Left ventricle myocardium inferior (tissue), 1 donor: ENCODE measurements around the gene TMEM179. TPM values are rescaled to one million over a fixed set of nuclear protein-coding genes. Genes with fewer than 3 reads are reported as not detected.

Experiments used
- DNase-seq: peaks from one replicate; pipeline ENCODE4 v3.0.0-alpha.2; 2020
- H3K27ac ChIP-seq: fragments of 200-600 bp; replicated peaks from 2 replicates; pipeline ENCODE4 v1.8.0; 2021
- H3K27me3 ChIP-seq: fragments of 200-600 bp; 2 replicates; pipeline ENCODE4 v1.8.0; 2021; ENCODE audit warnings: low read depth
- H3K36me3 ChIP-seq: fragments of 200-600 bp; 2 replicates; pipeline ENCODE4 v1.8.0; 2021
- H3K4me1 ChIP-seq: fragments of 200-600 bp; 2 replicates; pipeline ENCODE4 v1.8.0; 2021
- H3K4me3 ChIP-seq: fragments of 200-600 bp; 2 replicates; pipeline ENCODE4 v1.8.0; 2021; ENCODE audit warnings: mild to moderate bottlenecking, moderate library complexity
- H3K9me3 ChIP-seq: fragments of 200-600 bp; replicated peaks from 2 replicates; pipeline ENCODE4 v1.8.0; 2021
- intact Hi-C: fragments of 100-400 bp; cut with micrococcal nuclease; formaldehyde crosslinking; loops from one replicate; pipeline ENCODE4 v1.11.0; 2022
- total RNA-seq: library from RNA; stranded (reverse); fragmentation: NEBNext Ultra II Directional; extraction: Animal tissue kit (Norgen Biotek cat#: 25700); gene quantifications from one replicate; pipeline ENCODE4 v1.2.1, GENCODE V29; 2021
- TF ChIP-seq, protein P1 (sequence below): fragments of 200-600 bp; IDR thresholded peaks from 2 replicates; pipeline ENCODE4 v1.8.0; 2021; ENCODE audit warnings: antibody characterized with exemption, mild to moderate bottlenecking, borderline replicate concordance
- donor health status: DM: no; HTN: yes; CAD: no; lungs with severe emphysema.

The TMEM179 gene
- total RNA-seq, 1 donor from 2014 or later = 0.49 TPM

DNA sequence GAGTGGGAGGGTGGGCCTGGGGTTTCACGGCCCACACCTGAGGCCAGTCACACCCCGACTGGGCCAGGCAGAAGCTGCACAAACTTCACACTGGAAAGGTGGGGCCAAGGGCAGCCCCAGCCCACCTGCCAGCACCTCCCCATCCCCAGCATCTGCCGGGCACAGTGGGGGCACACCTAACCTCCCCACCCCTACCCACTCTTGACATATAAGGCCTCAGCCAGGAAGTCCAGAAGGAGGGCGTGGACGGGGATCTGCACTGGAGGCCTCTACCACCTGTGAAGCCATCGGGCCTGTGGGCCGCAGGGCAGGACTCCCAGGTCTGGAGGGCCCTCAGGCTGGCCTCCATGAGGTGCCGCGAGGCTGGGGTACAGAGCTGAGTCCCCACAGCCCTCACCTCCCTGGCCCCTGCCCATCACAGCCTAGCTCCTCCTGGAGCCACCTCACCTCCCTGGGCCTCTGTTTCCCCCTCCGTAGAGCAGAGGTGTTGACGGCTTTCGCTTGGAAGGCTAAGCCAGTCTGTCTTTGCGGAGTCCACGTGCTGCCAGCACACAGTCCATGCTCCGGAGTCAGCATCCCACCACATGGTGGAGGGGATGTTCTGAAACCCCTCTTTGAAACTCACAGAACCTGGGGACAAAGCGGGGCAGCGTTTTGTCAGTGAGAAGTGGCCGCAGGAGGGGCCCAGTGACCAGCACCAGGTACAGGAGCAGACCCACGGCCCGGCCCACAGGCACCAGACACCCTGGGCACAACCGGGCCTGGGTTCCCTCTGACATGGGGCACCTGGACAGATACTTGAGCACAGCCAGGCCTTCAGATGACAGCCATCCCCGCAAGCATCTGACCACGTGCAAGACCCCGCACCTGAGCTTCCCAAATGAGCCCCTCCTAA is 46.7 kb upstream of the TMEM179 start:
- no peaks in the 10 kb centered on the region for H3K9me3 ChIP-seq
- H3K27me3 ChIP-seq = no peaks in the 10 kb centered on the region
- peaks cover 22% of the 10 kb centered on the region for H3K4me1 ChIP-seq
- intact Hi-C loops = no loop called here
- no peaks in the 10 kb centered on the region for H3K36me3 ChIP-seq
- no peak for DNase-seq
- H3K4me3 ChIP-seq = no peak overlapping the region
- H3K27ac ChIP-seq = no peak overlapping the region
- TF ChIP-seq, protein P1, sequence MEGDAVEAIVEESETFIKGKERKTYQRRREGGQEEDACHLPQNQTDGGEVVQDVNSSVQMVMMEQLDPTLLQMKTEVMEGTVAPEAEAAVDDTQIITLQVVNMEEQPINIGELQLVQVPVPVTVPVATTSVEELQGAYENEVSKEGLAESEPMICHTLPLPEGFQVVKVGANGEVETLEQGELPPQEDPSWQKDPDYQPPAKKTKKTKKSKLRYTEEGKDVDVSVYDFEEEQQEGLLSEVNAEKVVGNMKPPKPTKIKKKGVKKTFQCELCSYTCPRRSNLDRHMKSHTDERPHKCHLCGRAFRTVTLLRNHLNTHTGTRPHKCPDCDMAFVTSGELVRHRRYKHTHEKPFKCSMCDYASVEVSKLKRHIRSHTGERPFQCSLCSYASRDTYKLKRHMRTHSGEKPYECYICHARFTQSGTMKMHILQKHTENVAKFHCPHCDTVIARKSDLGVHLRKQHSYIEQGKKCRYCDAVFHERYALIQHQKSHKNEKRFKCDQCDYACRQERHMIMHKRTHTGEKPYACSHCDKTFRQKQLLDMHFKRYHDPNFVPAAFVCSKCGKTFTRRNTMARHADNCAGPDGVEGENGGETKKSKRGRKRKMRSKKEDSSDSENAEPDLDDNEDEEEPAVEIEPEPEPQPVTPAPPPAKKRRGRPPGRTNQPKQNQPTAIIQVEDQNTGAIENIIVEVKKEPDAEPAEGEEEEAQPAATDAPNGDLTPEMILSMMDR = no peak

DNA sequence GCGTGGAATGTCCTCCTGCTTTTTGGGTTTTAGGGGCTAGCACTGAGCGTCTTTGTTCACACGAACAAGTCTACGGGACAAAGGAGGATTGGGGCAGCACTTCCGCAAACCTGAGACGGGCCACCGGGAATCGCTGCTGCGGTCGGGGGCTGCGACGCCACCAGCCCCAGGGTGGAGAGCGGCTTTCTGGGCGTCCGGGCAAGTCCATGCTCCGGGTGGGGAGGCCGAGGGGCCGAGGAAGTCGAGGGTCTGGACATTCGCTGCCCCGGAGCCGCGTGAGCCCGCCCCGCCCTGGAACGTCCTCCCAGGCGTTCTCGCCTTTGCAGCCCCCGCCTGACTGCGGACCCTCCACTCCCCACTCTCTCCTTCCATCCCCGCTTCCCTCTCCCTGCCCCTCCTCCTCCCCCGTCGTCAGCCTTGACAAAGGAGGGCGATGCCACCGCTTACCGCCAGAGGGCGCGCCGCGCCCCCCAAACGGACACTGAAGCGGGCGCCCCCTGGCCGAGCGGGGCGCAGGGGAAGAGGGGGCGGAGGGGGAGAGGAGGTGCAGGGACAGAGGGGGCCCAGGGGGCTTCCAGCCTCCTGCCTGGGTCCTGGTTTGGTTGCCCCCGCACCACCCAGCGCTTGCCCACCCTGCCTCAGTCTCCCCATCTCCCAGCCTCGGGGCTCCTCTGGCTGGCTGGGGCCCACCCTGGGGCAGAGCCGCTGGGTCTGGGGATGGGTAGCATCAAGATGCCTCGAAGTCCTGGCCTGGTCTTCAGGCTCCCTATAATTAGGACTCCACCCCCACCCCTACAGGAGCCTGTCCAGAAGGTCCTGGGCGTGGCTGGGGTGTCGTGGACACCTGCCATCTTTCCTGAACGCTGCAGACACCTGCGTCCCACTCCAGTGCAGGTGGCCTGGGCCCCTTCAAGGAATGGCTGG is 45.7 kb upstream of the TMEM179 start:
- H3K36me3 ChIP-seq = no peaks in the 10 kb centered on the region
- H3K4me1 ChIP-seq = peaks cover 13% of the 10 kb centered on the region
- peaks cover 3% of the 10 kb centered on the region for H3K9me3 ChIP-seq
- DNase-seq = peak; percentile 70
- no peaks in the 10 kb centered on the region for H3K27me3 ChIP-seq
- H3K27ac ChIP-seq = no peak overlapping the region
- intact Hi-C loops = no loop called here
- H3K4me3 ChIP-seq = peak overlapping the region; percentile 66
- TF ChIP-seq, protein P1 = peak; percentile 97

DNA sequence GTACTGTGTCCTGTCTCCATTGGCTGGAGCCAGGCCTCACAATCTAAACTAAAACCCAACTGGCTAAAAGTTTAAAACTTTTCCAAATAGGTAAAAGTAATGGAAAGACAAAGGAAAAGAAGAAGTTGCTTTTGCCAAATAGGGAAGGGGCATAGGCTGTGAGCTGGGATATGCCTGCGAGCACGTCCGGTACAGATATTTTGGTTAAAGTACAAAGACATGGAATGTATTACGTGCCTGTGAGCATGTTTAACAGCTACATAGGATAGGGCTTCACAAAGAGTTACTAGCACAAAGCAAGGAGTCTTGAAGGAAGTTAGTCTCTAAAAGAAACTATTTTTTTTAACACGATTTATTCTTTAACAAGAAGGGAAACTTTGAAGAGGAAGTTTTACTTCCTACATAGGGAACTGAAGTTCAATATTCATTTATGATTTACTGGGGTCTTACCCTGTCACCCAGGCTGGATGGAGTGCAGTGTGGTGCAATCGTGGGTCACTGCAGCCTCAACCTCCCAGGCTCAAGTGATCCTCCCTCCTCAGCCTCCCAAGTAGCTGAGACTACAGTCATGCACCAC is 43.0 kb upstream of the TMEM179 start:
- DNase-seq = no peak
- H3K36me3 ChIP-seq = no peaks in the 10 kb centered on the region
- peaks cover 14% of the 10 kb centered on the region for H3K4me1 ChIP-seq
- intact Hi-C loops = no loop called here
- H3K27me3 ChIP-seq = no peaks in the 10 kb centered on the region
- peaks cover 8% of the 10 kb centered on the region for H3K9me3 ChIP-seq
- H3K4me3 ChIP-seq = no peak overlapping the region
- TF ChIP-seq, protein P1 = no peak
- H3K27ac ChIP-seq = no peak overlapping the region

DNA sequence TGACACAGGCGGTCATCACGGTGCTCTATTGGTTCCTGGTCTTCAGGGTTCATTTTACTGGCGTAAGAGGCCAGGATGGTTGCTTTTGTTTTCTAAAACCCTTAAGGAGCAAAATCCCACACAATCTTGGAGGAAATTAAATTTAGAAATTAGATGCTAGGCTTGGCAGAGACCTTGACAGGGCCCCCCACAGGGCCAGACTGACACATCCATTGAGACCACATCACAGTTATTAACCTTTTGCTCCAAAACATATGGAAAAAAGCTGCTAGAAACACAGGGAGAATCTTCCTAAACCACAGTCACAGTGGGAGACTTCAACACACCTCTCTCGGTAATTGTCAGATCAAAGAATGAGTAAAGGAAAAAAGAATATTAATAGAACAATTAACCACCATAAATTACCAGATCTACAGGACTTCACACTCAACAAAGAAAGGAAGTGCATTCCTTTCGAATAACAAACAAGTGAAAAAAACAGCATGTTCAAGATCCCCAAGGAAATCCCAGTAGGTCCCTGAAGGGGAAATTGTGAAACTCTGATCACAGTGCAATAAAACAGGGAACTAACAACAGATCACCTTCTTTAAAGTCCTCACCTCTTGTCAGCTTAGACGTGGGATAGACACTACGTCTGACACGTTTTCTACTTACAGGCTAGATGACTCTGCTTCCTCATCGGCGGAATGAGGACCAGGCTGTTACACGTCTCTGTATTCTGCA is 40.2 kb upstream of the TMEM179 start:
- peaks cover 8% of the 10 kb centered on the region for H3K9me3 ChIP-seq
- no peak overlapping the region for H3K27ac ChIP-seq
- H3K27me3 ChIP-seq = peaks cover 11% of the 10 kb centered on the region
- no peaks in the 10 kb centered on the region for H3K36me3 ChIP-seq
- intact Hi-C loops = no loop called here
- peaks cover 17% of the 10 kb centered on the region for H3K4me1 ChIP-seq
- no peak overlapping the region for H3K4me3 ChIP-seq
- DNase-seq = no peak
- TF ChIP-seq, protein P1 = no peak

DNA sequence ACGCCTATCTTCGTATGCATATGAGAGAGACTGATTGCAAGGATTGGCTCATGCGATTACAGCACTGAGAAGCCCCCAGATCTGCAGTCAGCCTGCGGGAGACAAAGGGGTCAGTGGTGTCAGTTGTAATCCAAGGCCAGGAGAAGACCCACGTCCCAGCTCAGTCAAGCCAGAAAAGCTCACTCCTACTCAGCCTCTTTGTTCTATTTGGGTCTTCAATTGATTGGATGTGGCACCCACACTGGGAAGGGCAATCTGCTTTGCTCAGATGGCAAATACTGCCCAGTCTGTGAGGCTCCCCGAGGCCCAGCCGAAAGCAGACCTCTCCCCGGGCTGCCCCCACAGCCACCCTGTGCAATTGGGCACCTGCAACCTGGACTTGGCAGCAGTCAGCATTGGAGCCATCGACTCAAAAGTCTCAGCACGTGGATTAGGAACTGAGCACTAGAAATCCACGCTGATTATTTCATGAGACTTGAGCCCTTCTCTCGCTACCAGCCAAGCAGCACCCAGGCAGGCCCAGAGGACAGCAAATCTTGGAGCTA is 39.6 kb upstream of the TMEM179 start:
- intact Hi-C loops = no loop called here
- H3K27me3 ChIP-seq = peaks cover 18% of the 10 kb centered on the region
- H3K4me3 ChIP-seq = no peak overlapping the region
- H3K4me1 ChIP-seq = peaks cover 16% of the 10 kb centered on the region
- no peak for DNase-seq
- TF ChIP-seq, protein P1 = no peak
- no peaks in the 10 kb centered on the region for H3K36me3 ChIP-seq
- no peak overlapping the region for H3K27ac ChIP-seq
- H3K9me3 ChIP-seq = peaks cover 8% of the 10 kb centered on the region
